ENCODE results near the gene TBC1D1. TPM values are rescaled to one million over a fixed set of nuclear protein-coding genes. Genes with fewer than 3 reads are reported as not detected.
A peak's percentile ranks its signal among the peaks of the same experiment; 100 is the strongest.

Gene TBC1D1
- total RNA-seq, 4 donors from 2014 or later: 15.9 to 24.0 (median 20.0) TPM

- TF ChIP-seq POLR2A (IDR thresholded peaks at IDR 0.05): no peak
- TF ChIP-seq, protein P1, sequence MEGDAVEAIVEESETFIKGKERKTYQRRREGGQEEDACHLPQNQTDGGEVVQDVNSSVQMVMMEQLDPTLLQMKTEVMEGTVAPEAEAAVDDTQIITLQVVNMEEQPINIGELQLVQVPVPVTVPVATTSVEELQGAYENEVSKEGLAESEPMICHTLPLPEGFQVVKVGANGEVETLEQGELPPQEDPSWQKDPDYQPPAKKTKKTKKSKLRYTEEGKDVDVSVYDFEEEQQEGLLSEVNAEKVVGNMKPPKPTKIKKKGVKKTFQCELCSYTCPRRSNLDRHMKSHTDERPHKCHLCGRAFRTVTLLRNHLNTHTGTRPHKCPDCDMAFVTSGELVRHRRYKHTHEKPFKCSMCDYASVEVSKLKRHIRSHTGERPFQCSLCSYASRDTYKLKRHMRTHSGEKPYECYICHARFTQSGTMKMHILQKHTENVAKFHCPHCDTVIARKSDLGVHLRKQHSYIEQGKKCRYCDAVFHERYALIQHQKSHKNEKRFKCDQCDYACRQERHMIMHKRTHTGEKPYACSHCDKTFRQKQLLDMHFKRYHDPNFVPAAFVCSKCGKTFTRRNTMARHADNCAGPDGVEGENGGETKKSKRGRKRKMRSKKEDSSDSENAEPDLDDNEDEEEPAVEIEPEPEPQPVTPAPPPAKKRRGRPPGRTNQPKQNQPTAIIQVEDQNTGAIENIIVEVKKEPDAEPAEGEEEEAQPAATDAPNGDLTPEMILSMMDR (IDR thresholded peaks at IDR 0.05): no peak
- DNase-seq (ENCODE audit: low spot score in 2 of 2): no peak
- no peak overlapping the region for H3K4me3 ChIP-seq (ENCODE audit: low read depth, poor library complexity, severe bottlenecking)
- 61 to 62% methylated on average over 3 of the region's 3 CpGs for WGBS, 2 donors
- intact Hi-C loops (cut with DNase I; ENCODE audit: low total_unique reads): loop anchor here (2.0 kb wide), 1 partner anchor 550 kb away; no protein-coding TSS in a partner anchor
These were observed 290.4 kb downstream of the TBC1D1 start for GRCh38 chr4:38181286-38181685.

DNA sequence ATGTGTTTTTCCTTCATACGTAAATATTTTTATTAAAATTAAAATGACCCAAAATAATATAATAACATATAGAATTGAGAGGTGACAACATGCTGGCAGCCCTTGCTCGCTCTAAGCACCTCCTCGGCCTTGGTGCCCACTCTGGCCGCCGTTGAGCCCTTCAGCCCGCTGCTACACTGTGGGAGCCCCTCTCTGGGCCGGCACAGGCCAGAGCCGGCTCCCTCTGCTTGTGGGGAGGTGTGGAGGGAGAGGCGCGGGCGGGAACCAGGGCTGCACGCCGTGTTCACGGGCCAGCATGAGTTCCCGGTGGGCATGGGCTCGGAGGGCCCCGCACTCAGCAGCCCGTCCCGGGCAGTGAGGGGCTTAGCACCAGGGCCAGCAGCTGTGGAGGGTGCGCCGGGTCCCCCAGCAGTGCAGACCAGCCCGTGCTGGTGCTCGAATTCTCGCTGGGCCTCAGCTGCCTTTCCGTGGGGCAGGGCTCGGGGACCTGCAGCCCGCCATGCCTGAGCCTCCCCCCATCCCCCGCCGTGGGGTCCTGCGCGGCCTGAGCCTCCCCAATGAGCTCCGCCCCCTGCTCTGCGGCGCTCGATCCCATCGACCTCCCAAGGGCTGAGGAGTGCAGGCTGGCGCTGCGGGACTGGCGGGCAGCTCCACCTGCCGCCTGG, 291.6 kb downstream of the TBC1D1 start:
- DNase-seq (ENCODE audit: low spot score in 2 of 2): no peak
- no peak overlapping the region for H3K4me3 ChIP-seq (ENCODE audit: low read depth, poor library complexity, severe bottlenecking)
- intact Hi-C loops (cut with DNase I; ENCODE audit: low total_unique reads): no loop called here
- TF ChIP-seq POLR2A (IDR thresholded peaks at IDR 0.05): no peak
- TF ChIP-seq, protein P1 (IDR thresholded peaks at IDR 0.05): no peak
- WGBS, 2 donors: 91 to 96% methylated on average over 23 to 40 of the region's 40 CpGs

DNA sequence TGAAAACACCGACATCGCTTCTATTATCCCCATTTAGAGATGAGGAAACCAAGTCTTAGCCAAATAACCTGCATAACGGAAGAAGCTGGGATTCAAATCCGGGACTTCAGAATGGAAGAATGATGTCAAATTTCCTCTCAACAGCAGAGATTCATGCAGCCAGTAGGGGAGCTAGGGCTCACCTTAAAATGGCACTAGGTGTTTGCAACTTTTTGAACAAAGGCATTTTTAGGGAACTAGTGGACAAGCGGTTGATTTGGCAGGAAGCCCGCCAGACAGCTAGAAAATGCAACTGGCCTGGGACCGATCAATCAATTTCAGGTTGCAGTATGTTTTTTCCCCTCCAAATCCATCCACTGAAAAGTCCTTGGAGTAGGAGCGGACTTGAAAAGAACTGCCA, 293.5 kb downstream of the TBC1D1 start:
- intact Hi-C loops (cut with DNase I; ENCODE audit: low total_unique reads): no loop called here
- H3K4me3 ChIP-seq (ENCODE audit: low read depth, poor library complexity, severe bottlenecking): no peak overlapping the region
- no peak for TF ChIP-seq POLR2A (IDR thresholded peaks at IDR 0.05)
- TF ChIP-seq, protein P1 (IDR thresholded peaks at IDR 0.05): no peak
- DNase-seq (ENCODE audit: low spot score in 2 of 2): no peak
- 93% methylated on average over 8 of the region's 8 CpGs for WGBS, 2 donors

GRCh38 chr4:38185406-38186144, 294.7 kb downstream of the TBC1D1 start:
- TF ChIP-seq POLR2A (IDR thresholded peaks at IDR 0.05): no peak
- TF ChIP-seq, protein P1 (IDR thresholded peaks at IDR 0.05): no peak
- intact Hi-C loops (cut with DNase I; ENCODE audit: low total_unique reads): no loop called here
- no peak for DNase-seq (ENCODE audit: low spot score in 2 of 2)
- H3K4me3 ChIP-seq (ENCODE audit: low read depth, poor library complexity, severe bottlenecking): no peak overlapping the region
- WGBS, 2 donors: 80 to 89% methylated on average over 5 of the region's 5 CpGs

DNA sequence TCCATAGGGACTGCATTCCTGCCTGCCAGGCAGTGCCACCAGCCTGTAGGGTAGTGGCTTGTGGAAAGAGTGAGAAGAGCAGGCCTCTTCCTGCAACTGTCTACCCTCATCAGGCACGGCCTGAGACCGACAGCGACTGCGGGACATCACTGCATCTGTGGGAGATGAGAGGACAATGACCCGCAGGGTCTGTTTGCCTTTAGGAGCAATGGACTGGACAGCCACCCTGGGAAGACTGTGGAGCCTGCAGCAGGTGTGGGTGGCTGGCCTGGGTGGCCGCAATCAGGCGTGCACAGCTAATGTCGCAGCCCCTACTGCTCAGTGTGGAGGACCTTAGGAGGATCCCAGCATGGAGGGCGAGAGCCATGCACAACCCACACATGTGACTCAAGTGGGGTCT, 297.3 kb downstream of the TBC1D1 start:
- 92 to 98% methylated on average over 9 of the region's 9 CpGs for whole genome bisulfite sequencing, 2 donors
- no peak overlapping the region for H3K4me3 ChIP-seq (ENCODE audit: low read depth, poor library complexity, severe bottlenecking)
- intact Hi-C loops (cut with DNase I; ENCODE audit: low total_unique reads): no loop called here
- TF ChIP-seq, protein P1 (IDR thresholded peaks at IDR 0.05): no peak
- no peak for TF ChIP-seq POLR2A (IDR thresholded peaks at IDR 0.05)
- peak in 1 of 2 donors; percentile 81 for DNase-seq (ENCODE audit: low spot score in 2 of 2)
